Measurements from ENCODE around the gene FBXL20. TPM values are rescaled to one million over a fixed set of nuclear protein-coding genes. Genes with fewer than 3 reads are reported as not detected.

Gene FBXL20
- total and polyA plus RNA-seq, 9 of the 15 experiments (the other 6 are each of a cell fraction or from before 2014, with no cell fraction given), result 1.8 to 15.1 (median 5.6) TPM

DNA sequence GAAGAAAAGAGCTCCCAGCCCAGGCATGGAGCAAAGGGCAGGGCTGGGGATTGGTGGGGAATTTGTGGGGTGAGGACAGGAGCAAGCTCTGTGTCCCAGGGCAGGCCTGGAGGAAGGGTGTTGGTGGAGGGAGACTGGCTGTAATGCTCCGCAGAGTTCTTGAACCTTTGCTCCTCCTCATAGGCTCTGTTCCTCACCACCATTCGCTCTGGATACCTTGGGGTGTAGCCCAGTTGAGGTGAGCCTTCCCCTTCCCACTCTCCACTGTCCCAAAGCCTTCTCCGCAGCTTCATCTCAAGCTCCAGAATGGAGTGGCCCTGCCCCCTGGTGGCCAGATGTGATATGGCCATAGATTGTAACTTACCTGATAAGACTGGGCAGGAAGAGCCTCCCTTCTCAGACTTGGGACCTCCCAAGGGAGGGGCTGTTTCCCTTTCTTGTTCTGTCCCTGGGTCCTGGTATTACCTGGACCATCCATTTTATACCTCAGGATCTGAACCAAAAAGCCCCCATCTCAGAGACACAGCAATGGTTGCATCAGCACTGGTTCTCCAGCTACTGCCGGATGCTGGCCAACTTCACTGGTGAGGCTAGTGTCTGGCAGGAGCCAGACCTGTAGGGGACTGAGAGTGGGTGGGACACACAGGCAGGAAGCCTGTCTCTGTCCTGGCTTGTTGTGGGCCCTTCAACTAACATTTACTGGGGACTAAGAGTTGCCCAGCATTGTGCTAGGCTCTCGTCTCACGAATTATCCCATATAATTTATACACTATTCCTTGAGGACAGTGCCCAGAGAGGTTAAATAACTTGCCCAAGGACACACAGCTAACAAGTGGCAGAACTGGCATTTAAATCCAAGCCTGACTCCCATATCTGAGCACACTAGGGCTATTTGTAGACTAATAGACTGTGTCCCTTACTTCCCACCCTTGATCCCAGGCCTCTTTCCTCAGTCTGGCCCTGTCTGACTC, 156.5 kb downstream of the FBXL20 start:
- H3K27ac ChIP-seq (ENCODE audit: extremely low read depth, low read depth, low read length), result no peak overlapping the region
- no peaks in the 10 kb centered on the region for H3K9me3 ChIP-seq (replicated peaks; ENCODE audit: control insufficient read depth, insufficient read depth, low read depth, low read length)
- H4K20me1 ChIP-seq (replicated peaks; ENCODE audit: control insufficient read depth, insufficient read depth, low read length), result no peaks in the 10 kb centered on the region
- ATAC-seq (peak; percentile 95), FAIRE-seq (peak; percentile 98), DNase-seq (ENCODE audit: extremely low read depth in 1 of 4, low spot score in 3 of 4) (peak; percentile 81 to 93 (median 84))
- peak overlapping the region in 1 of 2 experiments; percentile 49; a peak in 1 of 4 replicates for H3K9ac ChIP-seq (ENCODE audit: insufficient read depth in 1 of 2, low read depth in 2 of 2, low read length in 2 of 2)
- CTCF ChIA-PET (ENCODE audit: low intra/inter-chr PET ratio), result interaction anchor here (0.5 to 1.8 kb wide), 5 partner anchors 9 to 327 kb away, joined by 3 to 21 read pairs (median 6); no protein-coding TSS in a partner anchor
- no peak overlapping the region for H3K4me3 ChIP-seq
- peaks cover 2 to 10% of the 10 kb centered on the region in 2 experiments; a peak in 3 of 5 replicates for H3K4me1 ChIP-seq (replicated peaks in 1 of 2; ENCODE audit: control insufficient read depth in 2 of 2, insufficient read depth in 2 of 2, low read length in 2 of 2)
- in situ Hi-C loops (cut with MboI), result no loop called here
- intact Hi-C loops (cut with micrococcal nuclease), result loop anchor here (1.0 to 10.0 kb wide), 2 partner anchors 38 to 90 kb away; partner anchors contain the start of gene PLXDC1
- no peaks in the 10 kb centered on the region for H3K36me3 ChIP-seq (ENCODE audit: control insufficient read depth, insufficient read depth, low read length)
- H2AFZ ChIP-seq (ENCODE audit: low read depth, low read length), result peak overlapping the region; percentile 32; the same call in 1 of the 2 replicates
- POLR2A ChIA-PET, result interaction anchor here (0.6 to 1.5 kb wide), 12 partner anchors 9 to 239 kb away, joined by 3 to 8 read pairs (median 4); partner anchors contain the start of gene RPL19
- no TSS peak for BruUV-seq (replicated peaks)
- no peaks in the 10 kb centered on the region for H3K9me1 ChIP-seq (ENCODE audit: control insufficient read depth, insufficient read depth, low read length)
- no peaks in the 10 kb centered on the region for H3K27me3 ChIP-seq (ENCODE audit: control insufficient read depth in 2 of 2, insufficient read depth in 2 of 2, low read length in 2 of 2)
- H3K4me2 ChIP-seq (ENCODE audit: insufficient read depth, low read length), result no peak overlapping the region; the same call in 1 of the 2 replicates
- H3K79me2 ChIP-seq (ENCODE audit: control insufficient read depth, insufficient read depth, low read length), result no peaks in the 10 kb centered on the region
- 47% methylated on average over 6 of the region's 6 CpGs for WGBS (ENCODE audit: insufficient coverage, low coverage, missing lambda C conversion rate)
- TF ChIP-seq PHB (CRISPR knock-in tag; IDR thresholded peaks at IDR 0.05) (no peak), SPI1 (IDR thresholded peaks at IDR 0.05; ENCODE audit: borderline replicate concordance, low read depth, low read length) (peak; percentile 32; the same call in 1 of the 2 replicates), NFE2L1 (tag; IDR thresholded peaks at IDR 0.05; ENCODE audit: borderline replicate concordance, low read depth) (no peak), ZFP36 (IDR thresholded peaks at IDR 0.05; ENCODE audit: low read depth, low read length, partially characterized antibody) (peak; percentile 78), KDM1A (IDR thresholded peaks at IDR 0.05) (peak in 1 of 2 experiments; percentile 81; a peak in 2 of 4 replicates), NBN (IDR thresholded peaks at IDR 0.05; ENCODE audit: low read depth) (0 out of 2 replicates have a peak, but pooled peaks have one; percentile 45), SREBF2 (CRISPR knock-in tag; IDR thresholded peaks at IDR 0.05) (no peak), KDM4B (IDR thresholded peaks at IDR 0.05; ENCODE audit: borderline replicate concordance in 2 of 2, low read depth in 1 of 2) (no peak), CREM (IDR thresholded peaks at IDR 0.05; ENCODE audit: low read depth) (0 out of 2 replicates have a peak, but pooled peaks have one; percentile 32), MTA3 (IDR thresholded peaks at IDR 0.05; ENCODE audit: borderline replicate concordance) (0 out of 2 replicates have a peak, but pooled peaks have one; percentile 38), EWSR1 (IDR thresholded peaks at IDR 0.05; ENCODE audit: borderline replicate concordance, low read depth, partially characterized antibody) (no peak), KLF16 (IDR thresholded peaks at IDR 0.05) (peak; percentile 67), RBM25 (IDR thresholded peaks at IDR 0.05; ENCODE audit: low read depth, low read length, severe bottlenecking) (peak; percentile 89)
- TF ChIP-seq, protein P1, sequence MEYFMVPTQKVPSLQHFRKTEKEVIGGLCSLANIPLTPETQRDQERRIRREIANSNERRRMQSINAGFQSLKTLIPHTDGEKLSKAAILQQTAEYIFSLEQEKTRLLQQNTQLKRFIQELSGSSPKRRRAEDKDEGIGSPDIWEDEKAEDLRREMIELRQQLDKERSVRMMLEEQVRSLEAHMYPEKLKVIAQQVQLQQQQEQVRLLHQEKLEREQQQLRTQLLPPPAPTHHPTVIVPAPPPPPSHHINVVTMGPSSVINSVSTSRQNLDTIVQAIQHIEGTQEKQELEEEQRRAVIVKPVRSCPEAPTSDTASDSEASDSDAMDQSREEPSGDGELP (CRISPR knock-in tag; IDR thresholded peaks at IDR 0.05; ENCODE audit: borderline replicate concordance), result peak; percentile 45; the same call in 1 of the 2 replicates
- TF ChIP-seq, protein P2, sequence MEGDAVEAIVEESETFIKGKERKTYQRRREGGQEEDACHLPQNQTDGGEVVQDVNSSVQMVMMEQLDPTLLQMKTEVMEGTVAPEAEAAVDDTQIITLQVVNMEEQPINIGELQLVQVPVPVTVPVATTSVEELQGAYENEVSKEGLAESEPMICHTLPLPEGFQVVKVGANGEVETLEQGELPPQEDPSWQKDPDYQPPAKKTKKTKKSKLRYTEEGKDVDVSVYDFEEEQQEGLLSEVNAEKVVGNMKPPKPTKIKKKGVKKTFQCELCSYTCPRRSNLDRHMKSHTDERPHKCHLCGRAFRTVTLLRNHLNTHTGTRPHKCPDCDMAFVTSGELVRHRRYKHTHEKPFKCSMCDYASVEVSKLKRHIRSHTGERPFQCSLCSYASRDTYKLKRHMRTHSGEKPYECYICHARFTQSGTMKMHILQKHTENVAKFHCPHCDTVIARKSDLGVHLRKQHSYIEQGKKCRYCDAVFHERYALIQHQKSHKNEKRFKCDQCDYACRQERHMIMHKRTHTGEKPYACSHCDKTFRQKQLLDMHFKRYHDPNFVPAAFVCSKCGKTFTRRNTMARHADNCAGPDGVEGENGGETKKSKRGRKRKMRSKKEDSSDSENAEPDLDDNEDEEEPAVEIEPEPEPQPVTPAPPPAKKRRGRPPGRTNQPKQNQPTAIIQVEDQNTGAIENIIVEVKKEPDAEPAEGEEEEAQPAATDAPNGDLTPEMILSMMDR (IDR thresholded peaks at IDR 0.05 in 2 of 3, conservative IDR thresholded peaks at IDR 0.05 in 1 of 3; ENCODE audit: insufficient read depth in 2 of 3, low read depth in 1 of 3, low read length in 3 of 3), result peak; percentile 94 to 99 (median 95)
- TF ChIP-seq, protein P3, sequence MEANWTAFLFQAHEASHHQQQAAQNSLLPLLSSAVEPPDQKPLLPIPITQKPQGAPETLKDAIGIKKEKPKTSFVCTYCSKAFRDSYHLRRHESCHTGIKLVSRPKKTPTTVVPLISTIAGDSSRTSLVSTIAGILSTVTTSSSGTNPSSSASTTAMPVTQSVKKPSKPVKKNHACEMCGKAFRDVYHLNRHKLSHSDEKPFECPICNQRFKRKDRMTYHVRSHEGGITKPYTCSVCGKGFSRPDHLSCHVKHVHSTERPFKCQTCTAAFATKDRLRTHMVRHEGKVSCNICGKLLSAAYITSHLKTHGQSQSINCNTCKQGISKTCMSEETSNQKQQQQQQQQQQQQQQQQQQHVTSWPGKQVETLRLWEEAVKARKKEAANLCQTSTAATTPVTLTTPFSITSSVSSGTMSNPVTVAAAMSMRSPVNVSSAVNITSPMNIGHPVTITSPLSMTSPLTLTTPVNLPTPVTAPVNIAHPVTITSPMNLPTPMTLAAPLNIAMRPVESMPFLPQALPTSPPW (CRISPR knock-in tag; IDR thresholded peaks at IDR 0.05), result peak; percentile 61
